Smooth muscle cell (in vitro differentiated cells): ENCODE measurements around the gene NEDD8. TPM values are rescaled to one million over a fixed set of nuclear protein-coding genes. Genes with fewer than 3 reads are reported as not detected.

Source experiments
- DNase-seq: peaks from one replicate; lab custom pipeline; 2025; ENCODE audit not compliant: unreplicated experiment; lab: John Stamatoyannopoulos, UW
- H2AFZ ChIP-seq: fragments of 200-600 bp; sonication (generic); 2 replicates; pipeline ENCODE4 v1.6.0; 2016; ENCODE audit warnings: antibody characterized with exemption, low read depth, mild to moderate bottlenecking
- H3F3A ChIP-seq: fragments of 200-600 bp; sonication (generic); 2 replicates; pipeline ENCODE4 v1.6.0; 2017; ENCODE audit warnings: antibody characterized with exemption, low read depth
- H3K27ac ChIP-seq: fragments of 200-600 bp; sonication (generic); 2 replicates; pipeline ENCODE4 v1.5.1; 2016; ENCODE audit warnings: low read depth, mild to moderate bottlenecking
- H3K27me3 ChIP-seq: fragments of 200-600 bp; sonication (generic); 2 replicates; pipeline ENCODE4 v1.6.1; 2016; ENCODE audit warnings: low read depth, mild to moderate bottlenecking
- H3K36me3 ChIP-seq: fragments of 200-600 bp; sonication (generic); 2 replicates; pipeline ENCODE4 v1.5.1; 2016; ENCODE audit warnings: low read depth
- H3K4me1 ChIP-seq: fragments of 200-600 bp; sonication (generic); 2 replicates; pipeline ENCODE4 v1.5.1; 2016; ENCODE audit warnings: low read depth
- H3K4me2 ChIP-seq: fragments of 200-600 bp; sonication (generic); 2 replicates; pipeline ENCODE4 v1.6.0; 2016; ENCODE audit warnings: mild to moderate bottlenecking
- H3K4me3 ChIP-seq: fragments of 200-600 bp; sonication (generic); 2 replicates; pipeline ENCODE4 v1.5.1; 2016; ENCODE audit warnings: mild to moderate bottlenecking
- H3K79me2 ChIP-seq: fragments of 200-600 bp; sonication (generic); 2 replicates; pipeline ENCODE4 v1.6.0; 2016; ENCODE audit warnings: low read depth, mild to moderate bottlenecking
- H3K9ac ChIP-seq: fragments of 200-600 bp; sonication (generic); 2 replicates; pipeline ENCODE4 v1.6.0; 2016; ENCODE audit warnings: low read depth
- H3K9me3 ChIP-seq: fragments of 200-600 bp; sonication (generic); replicated peaks from 2 replicates; pipeline ENCODE4 v1.5.1; 2016; ENCODE audit warnings: low read depth
- H4K20me1 ChIP-seq: fragments of 200-600 bp; sonication (generic); 2 replicates; pipeline ENCODE4 v1.6.0; 2016; ENCODE audit warnings: low read depth
- WGBS: methylation state at CpG from one replicate; pipeline ENCODE4 v1.1.7; 2016; ENCODE audit warnings: low lambda C conversion rate; 5-methylcytosine and 5-hydroxymethylcytosine counted together
- polyA plus RNA-seq: library from polyadenylated mRNA; unstranded; fragments of >200 nt; fragmentation: Nextera tagmentation; extraction: Ambion mirVana; gene quantifications from 2 replicates; pipeline ENCODE4 v1.2.1, GENCODE V29; 2016
- total RNA-seq: library from RNA; depleted of rRNA; stranded (reverse); fragments of >200 nt; gene quantifications from 2 replicates; pipeline ENCODE4 v1.2.3, GENCODE V29; 2014
- TF ChIP-seq, protein P1 (sequence below): fragments of 200-600 bp; sonication (generic); IDR thresholded peaks from 2 replicates; pipeline ENCODE4 v1.5.1; 2017; ENCODE audit warnings: borderline replicate concordance, mild to moderate bottlenecking, antibody characterized with exemption; ENCODE audit not compliant: insufficient read depth, poor library complexity, severe bottlenecking

NEDD8 gene
- total and polyA plus RNA-seq, 2 experiments from 2014 or later: 211 to 375 TPM

DNA sequence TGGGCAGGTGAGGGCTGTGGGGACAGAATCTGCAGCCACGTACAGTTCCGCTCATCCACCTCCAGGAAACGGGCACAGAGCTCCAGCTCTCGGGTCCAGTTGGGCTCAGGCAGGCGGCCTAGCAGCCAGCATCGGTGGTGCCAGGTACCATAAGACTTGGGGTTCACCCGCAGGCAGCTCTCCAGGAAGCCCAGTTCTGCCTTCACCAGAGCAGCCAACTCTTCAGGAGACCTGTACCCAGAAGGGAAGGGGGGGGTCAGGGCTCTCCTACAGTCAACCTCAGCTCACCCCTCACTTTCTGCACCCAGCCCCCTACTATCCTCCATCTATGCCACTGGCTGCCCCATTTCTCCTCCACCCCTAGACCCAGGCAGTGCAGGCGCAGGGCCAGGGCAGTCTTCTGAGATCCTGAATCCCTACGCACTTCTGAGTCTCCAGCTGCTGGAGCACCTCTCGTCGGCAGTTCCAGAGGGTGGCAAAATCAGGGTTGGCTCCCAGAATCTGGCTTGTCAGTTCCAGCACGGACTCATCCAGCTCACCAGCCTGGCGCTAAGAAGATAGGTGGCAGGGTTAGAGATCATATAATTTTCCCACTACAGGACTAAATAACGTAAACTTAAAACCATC lies 37.9 kb upstream of the NEDD8 start:
- DNase-seq: no peak

DNA sequence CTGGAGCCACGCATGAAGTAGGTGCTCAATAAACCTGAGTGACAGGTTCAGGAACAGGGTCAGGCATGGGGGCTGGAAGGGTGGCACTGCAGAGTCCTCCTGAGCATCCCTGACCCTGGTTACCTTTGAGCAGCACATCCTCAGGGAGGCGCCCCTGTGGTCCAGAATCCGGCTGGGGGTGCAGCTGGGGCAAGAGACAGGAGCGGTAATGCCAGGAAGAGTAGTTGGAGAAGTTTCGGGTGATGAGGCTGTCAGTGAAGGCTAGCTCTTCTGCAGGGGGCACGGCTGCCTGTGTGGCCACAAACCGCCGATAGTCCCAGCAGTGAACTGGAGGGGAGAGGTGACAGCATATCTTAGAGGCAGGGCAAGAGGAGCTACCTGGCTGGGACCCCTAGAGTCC lies 37.2 kb upstream of the NEDD8 start:
- Histone ChIP-seq H3F3A (no peaks in the 10 kb centered on the region), H3K27me3 (no peaks in the 10 kb centered on the region), H2AFZ (no peak overlapping the region), H4K20me1 (no peaks in the 10 kb centered on the region), H3K79me2 (no peaks in the 10 kb centered on the region), H3K36me3 (no peaks in the 10 kb centered on the region), H3K9me3 (no peaks in the 10 kb centered on the region), H3K4me1 (no peaks in the 10 kb centered on the region), H3K27ac (no peak overlapping the region), H3K4me3 (no peak overlapping the region), H3K9ac (no peak overlapping the region), H3K4me2 (no peak overlapping the region)
- DNase-seq: no peak
- WGBS: 96% methylated on average over 8 of the region's 8 CpGs
- TF ChIP-seq, protein P1, sequence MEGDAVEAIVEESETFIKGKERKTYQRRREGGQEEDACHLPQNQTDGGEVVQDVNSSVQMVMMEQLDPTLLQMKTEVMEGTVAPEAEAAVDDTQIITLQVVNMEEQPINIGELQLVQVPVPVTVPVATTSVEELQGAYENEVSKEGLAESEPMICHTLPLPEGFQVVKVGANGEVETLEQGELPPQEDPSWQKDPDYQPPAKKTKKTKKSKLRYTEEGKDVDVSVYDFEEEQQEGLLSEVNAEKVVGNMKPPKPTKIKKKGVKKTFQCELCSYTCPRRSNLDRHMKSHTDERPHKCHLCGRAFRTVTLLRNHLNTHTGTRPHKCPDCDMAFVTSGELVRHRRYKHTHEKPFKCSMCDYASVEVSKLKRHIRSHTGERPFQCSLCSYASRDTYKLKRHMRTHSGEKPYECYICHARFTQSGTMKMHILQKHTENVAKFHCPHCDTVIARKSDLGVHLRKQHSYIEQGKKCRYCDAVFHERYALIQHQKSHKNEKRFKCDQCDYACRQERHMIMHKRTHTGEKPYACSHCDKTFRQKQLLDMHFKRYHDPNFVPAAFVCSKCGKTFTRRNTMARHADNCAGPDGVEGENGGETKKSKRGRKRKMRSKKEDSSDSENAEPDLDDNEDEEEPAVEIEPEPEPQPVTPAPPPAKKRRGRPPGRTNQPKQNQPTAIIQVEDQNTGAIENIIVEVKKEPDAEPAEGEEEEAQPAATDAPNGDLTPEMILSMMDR: no peak

More for the DNA sequence above, 37.9 kb upstream of the NEDD8 start:
- Histone ChIP-seq H3K27me3 (no peaks in the 10 kb centered on the region), H3K36me3 (no peaks in the 10 kb centered on the region), H3K27ac (no peak overlapping the region), H2AFZ (no peak overlapping the region), H3K79me2 (no peaks in the 10 kb centered on the region), H3F3A (no peaks in the 10 kb centered on the region), H3K4me3 (no peak overlapping the region), H3K9me3 (no peaks in the 10 kb centered on the region), H4K20me1 (no peaks in the 10 kb centered on the region), H3K4me1 (no peaks in the 10 kb centered on the region), H3K9ac (no peak overlapping the region), H3K4me2 (no peak overlapping the region)
- TF ChIP-seq, protein P1: no peak
- 95% methylated on average over 14 of the region's 14 CpGs for WGBS

DNA sequence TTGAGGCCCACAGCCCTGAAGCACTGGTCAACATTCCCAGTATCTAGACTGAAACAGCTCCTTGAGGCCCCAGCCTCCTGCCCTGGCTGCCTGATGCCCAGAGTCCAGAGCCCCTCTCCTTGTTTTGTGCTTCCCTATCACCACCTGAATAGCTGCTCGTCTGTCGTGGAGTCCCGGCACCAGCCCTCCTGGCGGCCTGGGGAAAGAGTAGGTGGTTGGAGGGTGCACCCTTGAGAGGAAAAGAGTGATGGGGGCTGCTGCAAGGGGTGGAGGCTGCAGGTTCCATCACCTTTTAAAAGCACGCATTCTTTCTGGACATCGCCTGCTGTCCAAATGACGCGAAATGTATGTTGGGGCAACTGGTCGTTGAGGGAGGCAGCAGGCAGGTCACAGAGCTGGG lies 36.1 kb upstream of the NEDD8 start:
- Histone ChIP-seq H3K27ac (no peak overlapping the region), H3K9ac (no peak overlapping the region), H3K79me2 (no peaks in the 10 kb centered on the region), H4K20me1 (no peaks in the 10 kb centered on the region), H3K27me3 (no peaks in the 10 kb centered on the region), H3F3A (no peaks in the 10 kb centered on the region), H3K4me1 (no peaks in the 10 kb centered on the region), H3K36me3 (no peaks in the 10 kb centered on the region), H3K4me2 (no peak overlapping the region), H3K9me3 (no peaks in the 10 kb centered on the region), H2AFZ (no peak overlapping the region), H3K4me3 (no peak overlapping the region)
- TF ChIP-seq, protein P1: no peak
- no peak for DNase-seq
- WGBS: 93% methylated on average over 9 of the region's 9 CpGs

DNA sequence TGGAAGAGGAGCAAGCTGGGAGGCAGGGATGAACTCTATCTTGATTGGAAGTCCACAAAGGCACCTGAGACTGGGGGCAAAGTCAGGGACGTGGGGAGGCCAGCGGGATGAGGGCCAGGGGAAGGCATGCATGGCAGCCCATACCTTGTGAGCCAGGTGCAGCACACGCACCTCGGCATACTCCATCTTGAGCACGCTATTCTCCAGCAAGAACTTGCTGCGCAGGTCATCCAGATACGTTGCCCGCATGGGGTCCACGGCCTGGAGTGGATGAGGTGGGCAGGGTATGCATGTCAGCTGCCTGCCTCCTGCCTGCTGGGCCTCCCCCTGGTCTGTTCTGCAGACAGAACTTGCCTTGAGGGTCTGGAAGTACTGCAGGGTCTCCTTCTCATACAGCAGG lies 35.3 kb upstream of the NEDD8 start:
- Histone ChIP-seq H3K4me2 (no peak overlapping the region), H3K36me3 (no peaks in the 10 kb centered on the region), H3K9me3 (no peaks in the 10 kb centered on the region), H2AFZ (no peak overlapping the region), H3F3A (no peaks in the 10 kb centered on the region), H3K79me2 (no peaks in the 10 kb centered on the region), H3K27me3 (no peaks in the 10 kb centered on the region), H3K4me1 (no peaks in the 10 kb centered on the region), H3K27ac (no peak overlapping the region), H3K9ac (no peak overlapping the region), H4K20me1 (no peaks in the 10 kb centered on the region), H3K4me3 (no peak overlapping the region)
- TF ChIP-seq, protein P1: no peak
- no peak for DNase-seq
- WGBS: 98% methylated on average over 9 of the region's 9 CpGs
